ENCODE measurements around the gene C17orf50. TPM values are rescaled to one million over a fixed set of nuclear protein-coding genes. Genes with fewer than 3 reads are reported as not detected.

C17orf50 gene
- polyA plus RNA-seq, 1 donor (not counting 4 experiments of a cell fraction or from before 2014, with no cell fraction given) = not detected

- H3K4me1 ChIP-seq (ENCODE audit: control insufficient read depth, extremely low read depth, insufficient read depth, low read length) = peaks cover 23% of the 10 kb centered on the region
- H3K9me3 ChIP-seq (ENCODE audit: control insufficient read depth, low read depth, low read length) = no peaks in the 10 kb centered on the region
- H3K36me3 ChIP-seq (ENCODE audit: control insufficient read depth in 2 of 2, extremely low read depth in 1 of 2, insufficient read depth in 2 of 2, low read length in 2 of 2) = no peaks in the 10 kb centered on the region
- dilution Hi-C loops (cut with MboI; ENCODE audit: extremely low pct_ligation_motif_present, low sequenced_read_pairs) = no loop called here
- FAIRE-seq = no peak
- no peaks in the 10 kb centered on the region for H3K9me1 ChIP-seq (ENCODE audit: control insufficient read depth, extremely low read depth, insufficient read depth, low read length)
- DNase-seq (ENCODE audit: low read depth, low spot score) = no peak
- H3K27me3 ChIP-seq (ENCODE audit: control insufficient read depth, extremely low read depth, insufficient read depth, low read length) = no peaks in the 10 kb centered on the region
- no peak overlapping the region for H3K4me2 ChIP-seq (ENCODE audit: control insufficient read depth, extremely low read depth, insufficient read depth, low read depth, low read length)
- TF ChIP-seq CTCF (optimal IDR thresholded peaks at IDR 0.05 in 1 of 3, IDR thresholded peaks at IDR 0.05 in 1 of 3, conservative IDR thresholded peaks at IDR 0.05 in 1 of 3; ENCODE audit: extremely low read depth in 1 of 3, insufficient read depth in 2 of 3, low read length in 3 of 3) (no peak), EZH2 (IDR thresholded peaks at IDR 0.05; ENCODE audit: low read length) (no peak)
- H4K20me1 ChIP-seq (ENCODE audit: control insufficient read depth, extremely low read depth, insufficient read depth, low read length) = no peaks in the 10 kb centered on the region
- no peaks in the 10 kb centered on the region for H3K79me2 ChIP-seq (ENCODE audit: control insufficient read depth, insufficient read depth, low read length)
- no peak overlapping the region for H3K27ac ChIP-seq (ENCODE audit: control insufficient read depth, insufficient read depth, low read length)
- H3K9ac ChIP-seq (ENCODE audit: control insufficient read depth, extremely low read depth, insufficient read depth, low read length) = no peak overlapping the region
- H2AFZ ChIP-seq (ENCODE audit: control insufficient read depth, low read length) = no peak overlapping the region
- H3K4me3 ChIP-seq (ENCODE audit: control insufficient read depth in 2 of 3, extremely low read depth in 1 of 3, insufficient read depth in 2 of 3, low read depth in 1 of 3, low read length in 3 of 3) = no peak overlapping the region
These were observed 36.7 kb downstream of the C17orf50 start for GRCh38 chr17:35797370-35797769.

GRCh38 chr17:35797918-35798317 is 37.2 kb downstream of the C17orf50 start:
- Histone ChIP-seq H3K79me2 (ENCODE audit: control insufficient read depth, insufficient read depth, low read length) (no peaks in the 10 kb centered on the region), H3K9ac (ENCODE audit: control insufficient read depth, extremely low read depth, insufficient read depth, low read length) (no peak overlapping the region), H3K36me3 (ENCODE audit: control insufficient read depth in 2 of 2, extremely low read depth in 1 of 2, insufficient read depth in 2 of 2, low read length in 2 of 2) (no peaks in the 10 kb centered on the region), H4K20me1 (ENCODE audit: control insufficient read depth, extremely low read depth, insufficient read depth, low read length) (no peaks in the 10 kb centered on the region), H3K4me3 (ENCODE audit: control insufficient read depth in 2 of 3, extremely low read depth in 1 of 3, insufficient read depth in 2 of 3, low read depth in 1 of 3, low read length in 3 of 3) (no peak overlapping the region), H3K27me3 (ENCODE audit: control insufficient read depth, extremely low read depth, insufficient read depth, low read length) (no peaks in the 10 kb centered on the region), H3K9me1 (ENCODE audit: control insufficient read depth, extremely low read depth, insufficient read depth, low read length) (no peaks in the 10 kb centered on the region), H3K4me2 (ENCODE audit: control insufficient read depth, extremely low read depth, insufficient read depth, low read depth, low read length) (no peak overlapping the region), H3K27ac (ENCODE audit: control insufficient read depth, insufficient read depth, low read length) (no peak overlapping the region), H3K9me3 (ENCODE audit: control insufficient read depth, low read depth, low read length) (no peaks in the 10 kb centered on the region), H2AFZ (ENCODE audit: control insufficient read depth, low read length) (no peak overlapping the region), H3K4me1 (ENCODE audit: control insufficient read depth, extremely low read depth, insufficient read depth, low read length) (peaks cover 18% of the 10 kb centered on the region)
- dilution Hi-C loops (cut with MboI; ENCODE audit: extremely low pct_ligation_motif_present, low sequenced_read_pairs) = no loop called here
- FAIRE-seq (no peak), DNase-seq (ENCODE audit: low read depth, low spot score) (no peak)
- TF ChIP-seq CTCF (optimal IDR thresholded peaks at IDR 0.05 in 1 of 3, IDR thresholded peaks at IDR 0.05 in 1 of 3, conservative IDR thresholded peaks at IDR 0.05 in 1 of 3; ENCODE audit: extremely low read depth in 1 of 3, insufficient read depth in 2 of 3, low read length in 3 of 3) (no peak), EZH2 (IDR thresholded peaks at IDR 0.05; ENCODE audit: low read length) (no peak)
